ENCODE measurements around the gene NKD1.

DNA sequence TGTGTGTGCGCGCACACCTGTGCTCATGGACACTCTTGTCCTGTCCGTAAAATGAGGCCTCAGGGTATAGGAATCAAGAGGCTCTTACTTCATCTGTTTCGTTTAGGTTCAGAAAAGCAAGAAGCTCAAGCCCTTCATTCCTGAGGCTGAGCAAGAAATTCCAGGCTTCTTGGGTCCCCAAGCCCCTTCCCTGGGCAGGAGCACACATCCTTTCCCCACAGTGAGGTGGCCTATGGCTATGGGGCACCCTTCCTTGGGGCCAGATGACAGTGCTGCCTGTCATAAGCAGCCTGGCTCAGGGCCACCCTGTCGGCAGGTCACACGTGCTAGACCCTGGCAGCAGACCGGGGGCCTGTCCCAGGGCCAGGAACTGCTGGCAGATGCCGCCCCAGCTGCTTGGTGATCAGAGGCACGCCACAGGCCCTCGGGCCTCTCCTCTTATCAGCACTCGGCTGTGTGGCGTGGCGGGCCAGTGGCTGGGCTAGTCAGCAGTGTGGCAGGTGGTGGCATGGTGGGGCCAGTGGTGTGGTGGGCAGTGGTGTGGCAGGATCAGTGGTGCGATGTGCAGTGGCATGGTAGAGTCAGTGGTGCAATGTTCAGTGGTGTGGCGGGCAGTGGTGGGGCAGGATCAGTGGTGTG, 50.2 kb downstream of the NKD1 start:
- TF ChIP-seq, protein P1, sequence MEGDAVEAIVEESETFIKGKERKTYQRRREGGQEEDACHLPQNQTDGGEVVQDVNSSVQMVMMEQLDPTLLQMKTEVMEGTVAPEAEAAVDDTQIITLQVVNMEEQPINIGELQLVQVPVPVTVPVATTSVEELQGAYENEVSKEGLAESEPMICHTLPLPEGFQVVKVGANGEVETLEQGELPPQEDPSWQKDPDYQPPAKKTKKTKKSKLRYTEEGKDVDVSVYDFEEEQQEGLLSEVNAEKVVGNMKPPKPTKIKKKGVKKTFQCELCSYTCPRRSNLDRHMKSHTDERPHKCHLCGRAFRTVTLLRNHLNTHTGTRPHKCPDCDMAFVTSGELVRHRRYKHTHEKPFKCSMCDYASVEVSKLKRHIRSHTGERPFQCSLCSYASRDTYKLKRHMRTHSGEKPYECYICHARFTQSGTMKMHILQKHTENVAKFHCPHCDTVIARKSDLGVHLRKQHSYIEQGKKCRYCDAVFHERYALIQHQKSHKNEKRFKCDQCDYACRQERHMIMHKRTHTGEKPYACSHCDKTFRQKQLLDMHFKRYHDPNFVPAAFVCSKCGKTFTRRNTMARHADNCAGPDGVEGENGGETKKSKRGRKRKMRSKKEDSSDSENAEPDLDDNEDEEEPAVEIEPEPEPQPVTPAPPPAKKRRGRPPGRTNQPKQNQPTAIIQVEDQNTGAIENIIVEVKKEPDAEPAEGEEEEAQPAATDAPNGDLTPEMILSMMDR (IDR thresholded peaks at IDR 0.05; ENCODE audit: low read depth, low read length) = no peak
- no peak for TF ChIP-seq EZH2phosphoT487 (IDR thresholded peaks at IDR 0.05; ENCODE audit: low read depth)
